HG03159 (cell line): ENCODE data around the gene TMEM161A.
"Not testable (repeated sequence)": the region's sequence is repeated elsewhere in the genome, so short reads cannot be mapped to it uniquely, and the experiment has no call there.

Experiments used
- ATAC-seq: cut with Tn5 transposase; IDR thresholded peaks from one replicate; pipeline ENCODE4 v1.9.1; 2021; ENCODE audit warnings: mild to moderate bottlenecking, moderate library complexity; ENCODE audit not compliant: unreplicated experiment

The TMEM161A gene

GRCh38 chr19:19123386-19123785, 14.9 kb downstream of the TMEM161A start:
- no peak for ATAC-seq

GRCh38 chr19:19122902-19123301, 15.4 kb downstream of the TMEM161A start:
- no peak for ATAC-seq

- no peak for ATAC-seq
Observed at GRCh38 chr19:19121371-19121770, 16.9 kb downstream of the TMEM161A start.

GRCh38 chr19:19120308-19121231, 17.7 kb downstream of the TMEM161A start:
- ATAC-seq, result no peak

GRCh38 chr19:19119325-19120237, 18.7 kb downstream of the TMEM161A start:
- no peak for ATAC-seq

GRCh38 chr19:19115954-19116353, 22.3 kb downstream of the TMEM161A start:
- no peak for ATAC-seq

GRCh38 chr19:19113040-19113626, 25.1 kb downstream of the TMEM161A start:
- ATAC-seq, result no peak

- ATAC-seq, result no peak
Observed at GRCh38 chr19:19111967-19112580, 26.2 kb downstream of the TMEM161A start.

- no peak for ATAC-seq
Observed at GRCh38 chr19:19111136-19111835, 27.0 kb downstream of the TMEM161A start.

- ATAC-seq, result no peak
Observed at GRCh38 chr19:19110410-19111135, 27.7 kb downstream of the TMEM161A start.

- no peak for ATAC-seq
Observed at GRCh38 chr19:19109601-19110000, 28.7 kb downstream of the TMEM161A start.

- ATAC-seq, result no peak
Observed at GRCh38 chr19:19107654-19108053, 30.6 kb downstream of the TMEM161A start.

- not testable (repeated sequence) for ATAC-seq
Observed at GRCh38 chr19:19106938-19107337, 31.3 kb downstream of the TMEM161A start.

GRCh38 chr19:19106056-19106551, 32.2 kb downstream of the TMEM161A start:
- ATAC-seq, result no peak

- ATAC-seq, result no peak
Observed at GRCh38 chr19:19105365-19106055, 32.8 kb downstream of the TMEM161A start.

- ATAC-seq, result no peak
Observed at GRCh38 chr19:19103167-19103566, 35.1 kb downstream of the TMEM161A start.

GRCh38 chr19:19102566-19102965, 35.7 kb downstream of the TMEM161A start:
- ATAC-seq, result not testable (repeated sequence)

GRCh38 chr19:19101540-19101939, 36.7 kb downstream of the TMEM161A start:
- ATAC-seq, result no peak
